DOHH2 (cell line): ENCODE results near the gene PRMT1.

ENCODE experiments used
- EZH2phosphoT487 ChIP-seq: fragments of 200-600 bp; sonication (generic); IDR thresholded peaks from 2 replicates; pipeline ENCODE4 v1.6.1; 2017; ENCODE audit warnings: borderline replicate concordance, mild to moderate bottlenecking, antibody characterized with exemption, low read length, moderate library complexity, mixed read lengths
- TF ChIP-seq, protein P1 (sequence below): fragments of 200-600 bp; sonication (generic); IDR thresholded peaks from one replicate; pipeline ENCODE4 v1.5.1; 2014; ENCODE audit warnings: antibody characterized with exemption, mild to moderate bottlenecking, low read depth, low read length; ENCODE audit not compliant: poor library complexity, severe bottlenecking

DNA sequence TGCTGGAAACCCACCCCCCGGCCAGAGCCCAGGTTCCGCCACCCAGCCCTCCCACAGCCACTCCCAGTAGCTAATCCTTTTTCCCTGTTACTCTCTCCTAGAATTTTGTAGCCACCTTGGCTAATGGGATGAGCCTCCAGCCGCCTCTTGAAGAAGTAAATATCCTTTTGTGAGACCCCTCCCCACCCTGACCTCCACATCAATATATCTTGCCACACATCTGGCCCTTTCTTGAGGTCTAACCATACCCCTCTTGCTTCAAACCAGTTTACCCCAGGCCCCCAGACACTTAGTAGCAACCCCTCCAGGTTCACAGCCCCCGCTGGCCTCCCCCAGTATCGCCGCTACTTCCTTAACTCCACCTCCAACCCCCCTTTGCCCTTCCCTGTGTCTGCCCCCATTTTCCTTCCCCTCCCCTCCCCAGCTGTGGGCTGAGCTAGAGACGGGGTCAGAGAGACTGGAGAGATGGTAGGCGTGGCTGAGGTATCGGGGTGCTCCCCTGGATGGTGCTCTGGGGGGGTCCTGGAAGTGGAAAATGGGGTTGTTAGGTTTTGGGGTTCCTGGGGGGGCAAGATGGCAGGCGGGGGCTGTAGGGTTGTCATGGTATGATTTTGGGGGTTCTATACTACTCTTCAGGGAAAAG lies 2.8 kb downstream of the PRMT1 start:
- TF ChIP-seq, protein P1, sequence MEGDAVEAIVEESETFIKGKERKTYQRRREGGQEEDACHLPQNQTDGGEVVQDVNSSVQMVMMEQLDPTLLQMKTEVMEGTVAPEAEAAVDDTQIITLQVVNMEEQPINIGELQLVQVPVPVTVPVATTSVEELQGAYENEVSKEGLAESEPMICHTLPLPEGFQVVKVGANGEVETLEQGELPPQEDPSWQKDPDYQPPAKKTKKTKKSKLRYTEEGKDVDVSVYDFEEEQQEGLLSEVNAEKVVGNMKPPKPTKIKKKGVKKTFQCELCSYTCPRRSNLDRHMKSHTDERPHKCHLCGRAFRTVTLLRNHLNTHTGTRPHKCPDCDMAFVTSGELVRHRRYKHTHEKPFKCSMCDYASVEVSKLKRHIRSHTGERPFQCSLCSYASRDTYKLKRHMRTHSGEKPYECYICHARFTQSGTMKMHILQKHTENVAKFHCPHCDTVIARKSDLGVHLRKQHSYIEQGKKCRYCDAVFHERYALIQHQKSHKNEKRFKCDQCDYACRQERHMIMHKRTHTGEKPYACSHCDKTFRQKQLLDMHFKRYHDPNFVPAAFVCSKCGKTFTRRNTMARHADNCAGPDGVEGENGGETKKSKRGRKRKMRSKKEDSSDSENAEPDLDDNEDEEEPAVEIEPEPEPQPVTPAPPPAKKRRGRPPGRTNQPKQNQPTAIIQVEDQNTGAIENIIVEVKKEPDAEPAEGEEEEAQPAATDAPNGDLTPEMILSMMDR = no peak
- no peak for TF ChIP-seq EZH2phosphoT487
